ENCODE data around the gene MRRF. TPM values are rescaled to one million over a fixed set of nuclear protein-coding genes. Genes with fewer than 3 reads are reported as not detected.

Gene MRRF
- total RNA-seq, 1 experiment from 2014 or later: 42.3 TPM

DNA sequence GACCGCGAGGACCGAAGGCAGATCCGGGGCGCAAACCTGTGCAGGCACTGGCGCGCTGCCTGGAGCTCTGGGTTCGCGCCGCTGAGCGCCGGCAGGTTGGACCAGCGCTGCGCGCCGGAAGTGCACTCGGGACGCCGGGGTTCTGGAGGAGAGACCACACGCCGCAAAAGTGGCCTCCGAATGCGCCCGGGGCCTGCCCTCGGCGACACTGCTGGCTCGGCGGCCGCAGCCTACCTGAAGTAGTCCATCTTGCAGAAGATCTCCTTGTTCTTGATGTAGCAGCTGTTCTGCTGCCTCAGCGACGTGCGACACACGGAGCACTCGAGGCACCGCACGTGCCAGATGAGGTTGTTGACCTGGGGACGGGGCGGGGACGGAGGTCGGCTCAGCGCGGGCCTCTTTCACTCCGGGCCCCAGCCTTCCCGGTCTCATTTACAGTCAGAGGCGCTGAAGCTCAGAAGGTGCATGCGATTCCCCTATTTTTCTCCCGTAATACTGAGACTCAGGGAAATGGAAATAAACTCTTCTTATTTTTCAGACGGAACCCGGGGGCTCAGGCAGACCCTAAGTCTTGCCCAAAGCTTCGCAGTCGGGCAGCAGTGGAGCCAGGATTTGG is 38.4 kb upstream of the MRRF start (continued):
- TF ChIP-seq, protein P1, sequence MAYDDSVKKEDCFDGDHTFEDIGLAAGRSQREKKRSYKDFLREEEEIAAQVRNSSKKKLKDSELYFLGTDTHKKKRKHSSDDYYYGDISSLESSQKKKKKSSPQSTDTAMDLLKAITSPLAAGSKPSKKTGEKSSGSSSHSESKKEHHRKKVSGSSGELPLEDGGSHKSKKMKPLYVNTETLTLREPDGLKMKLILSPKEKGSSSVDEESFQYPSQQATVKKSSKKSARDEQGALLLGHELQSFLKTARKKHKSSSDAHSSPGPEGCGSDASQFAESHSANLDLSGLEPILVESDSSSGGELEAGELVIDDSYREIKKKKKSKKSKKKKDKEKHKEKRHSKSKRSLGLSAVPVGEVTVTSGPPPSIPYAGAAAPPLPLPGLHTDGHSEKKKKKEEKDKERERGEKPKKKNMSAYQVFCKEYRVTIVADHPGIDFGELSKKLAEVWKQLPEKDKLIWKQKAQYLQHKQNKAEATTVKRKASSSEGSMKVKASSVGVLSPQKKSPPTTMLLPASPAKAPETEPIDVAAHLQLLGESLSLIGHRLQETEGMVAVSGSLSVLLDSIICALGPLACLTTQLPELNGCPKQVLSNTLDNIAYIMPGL (CRISPR knock-in tag; IDR thresholded peaks at IDR 0.05): no peak
- TF ChIP-seq FOXK1 (CRISPR knock-in tag; IDR thresholded peaks at IDR 0.05) (peak; percentile 79), NR1H2 (CRISPR knock-in tag; IDR thresholded peaks at IDR 0.05) (no peak), CBFB (CRISPR knock-in tag; IDR thresholded peaks at IDR 0.05; ENCODE audit: low read depth) (no peak), CREM (CRISPR knock-in tag; IDR thresholded peaks at IDR 0.05) (no peak), GABPB1 (CRISPR knock-in tag; IDR thresholded peaks at IDR 0.05) (no peak), NFE2L1 (CRISPR knock-in tag; IDR thresholded peaks at IDR 0.05) (peak; percentile 74; the same call in 1 of the 2 replicates), ZNF232 (CRISPR knock-in tag; IDR thresholded peaks at IDR 0.05) (peak; percentile 94)
- TF ChIP-seq, protein P2, sequence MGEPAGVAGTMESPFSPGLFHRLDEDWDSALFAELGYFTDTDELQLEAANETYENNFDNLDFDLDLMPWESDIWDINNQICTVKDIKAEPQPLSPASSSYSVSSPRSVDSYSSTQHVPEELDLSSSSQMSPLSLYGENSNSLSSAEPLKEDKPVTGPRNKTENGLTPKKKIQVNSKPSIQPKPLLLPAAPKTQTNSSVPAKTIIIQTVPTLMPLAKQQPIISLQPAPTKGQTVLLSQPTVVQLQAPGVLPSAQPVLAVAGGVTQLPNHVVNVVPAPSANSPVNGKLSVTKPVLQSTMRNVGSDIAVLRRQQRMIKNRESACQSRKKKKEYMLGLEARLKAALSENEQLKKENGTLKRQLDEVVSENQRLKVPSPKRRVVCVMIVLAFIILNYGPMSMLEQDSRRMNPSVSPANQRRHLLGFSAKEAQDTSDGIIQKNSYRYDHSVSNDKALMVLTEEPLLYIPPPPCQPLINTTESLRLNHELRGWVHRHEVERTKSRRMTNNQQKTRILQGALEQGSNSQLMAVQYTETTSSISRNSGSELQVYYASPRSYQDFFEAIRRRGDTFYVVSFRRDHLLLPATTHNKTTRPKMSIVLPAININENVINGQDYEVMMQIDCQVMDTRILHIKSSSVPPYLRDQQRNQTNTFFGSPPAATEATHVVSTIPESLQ (CRISPR knock-in tag; IDR thresholded peaks at IDR 0.05): no peak
- TF ChIP-seq, protein P3, sequence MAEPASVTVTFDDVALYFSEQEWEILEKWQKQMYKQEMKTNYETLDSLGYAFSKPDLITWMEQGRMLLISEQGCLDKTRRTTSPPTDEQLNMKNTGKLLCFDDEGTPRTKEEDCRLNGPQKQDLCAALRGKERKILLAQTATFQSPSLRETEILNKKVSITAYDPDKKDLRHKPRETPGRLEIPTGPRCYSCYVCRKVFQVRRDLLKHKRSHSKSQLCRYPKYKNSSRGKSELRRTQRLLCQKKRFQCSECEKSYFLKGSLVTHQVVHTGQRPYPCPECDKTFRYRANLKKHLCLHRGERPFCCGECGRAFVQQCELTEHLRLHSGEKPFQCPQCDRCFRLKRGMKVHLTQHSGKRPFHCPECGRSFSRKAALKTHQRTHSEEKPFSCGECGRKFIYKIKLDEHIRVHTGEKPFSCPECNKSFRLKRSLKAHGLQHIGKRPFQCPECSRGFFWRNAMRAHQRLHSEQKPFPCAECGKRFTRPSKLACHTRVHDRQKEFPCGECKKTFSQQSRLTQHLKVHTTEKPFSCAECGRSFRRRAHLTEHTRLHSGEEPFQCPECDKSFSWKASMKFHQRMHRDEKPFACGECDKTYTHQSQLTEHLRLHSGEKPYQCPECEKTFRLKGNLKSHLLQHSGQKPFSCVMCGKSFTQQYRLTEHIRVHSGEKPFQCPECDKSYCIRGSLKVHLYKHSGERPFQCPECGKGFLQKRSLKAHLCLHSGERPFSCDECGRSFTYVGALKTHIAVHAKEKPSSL (CRISPR knock-in tag; conservative IDR thresholded peaks at IDR 0.05): no peak
- TF ChIP-seq, protein P4, sequence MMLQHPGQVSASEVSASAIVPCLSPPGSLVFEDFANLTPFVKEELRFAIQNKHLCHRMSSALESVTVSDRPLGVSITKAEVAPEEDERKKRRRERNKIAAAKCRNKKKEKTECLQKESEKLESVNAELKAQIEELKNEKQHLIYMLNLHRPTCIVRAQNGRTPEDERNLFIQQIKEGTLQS (CRISPR knock-in tag; conservative IDR thresholded peaks at IDR 0.05): no peak
- TF ChIP-seq, protein P5, sequence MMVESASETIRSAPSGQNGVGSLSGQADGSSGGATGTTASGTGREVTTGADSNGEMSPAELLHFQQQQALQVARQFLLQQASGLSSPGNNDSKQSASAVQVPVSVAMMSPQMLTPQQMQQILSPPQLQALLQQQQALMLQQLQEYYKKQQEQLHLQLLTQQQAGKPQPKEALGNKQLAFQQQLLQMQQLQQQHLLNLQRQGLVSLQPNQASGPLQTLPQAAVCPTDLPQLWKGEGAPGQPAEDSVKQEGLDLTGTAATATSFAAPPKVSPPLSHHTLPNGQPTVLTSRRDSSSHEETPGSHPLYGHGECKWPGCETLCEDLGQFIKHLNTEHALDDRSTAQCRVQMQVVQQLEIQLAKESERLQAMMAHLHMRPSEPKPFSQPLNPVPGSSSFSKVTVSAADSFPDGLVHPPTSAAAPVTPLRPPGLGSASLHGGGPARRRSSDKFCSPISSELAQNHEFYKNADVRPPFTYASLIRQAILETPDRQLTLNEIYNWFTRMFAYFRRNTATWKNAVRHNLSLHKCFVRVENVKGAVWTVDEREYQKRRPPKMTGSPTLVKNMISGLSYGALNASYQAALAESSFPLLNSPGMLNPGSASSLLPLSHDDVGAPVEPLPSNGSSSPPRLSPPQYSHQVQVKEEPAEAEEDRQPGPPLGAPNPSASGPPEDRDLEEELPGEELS (CRISPR knock-in tag; IDR thresholded peaks at IDR 0.05): peak; percentile 85
- TF ChIP-seq, protein P6, sequence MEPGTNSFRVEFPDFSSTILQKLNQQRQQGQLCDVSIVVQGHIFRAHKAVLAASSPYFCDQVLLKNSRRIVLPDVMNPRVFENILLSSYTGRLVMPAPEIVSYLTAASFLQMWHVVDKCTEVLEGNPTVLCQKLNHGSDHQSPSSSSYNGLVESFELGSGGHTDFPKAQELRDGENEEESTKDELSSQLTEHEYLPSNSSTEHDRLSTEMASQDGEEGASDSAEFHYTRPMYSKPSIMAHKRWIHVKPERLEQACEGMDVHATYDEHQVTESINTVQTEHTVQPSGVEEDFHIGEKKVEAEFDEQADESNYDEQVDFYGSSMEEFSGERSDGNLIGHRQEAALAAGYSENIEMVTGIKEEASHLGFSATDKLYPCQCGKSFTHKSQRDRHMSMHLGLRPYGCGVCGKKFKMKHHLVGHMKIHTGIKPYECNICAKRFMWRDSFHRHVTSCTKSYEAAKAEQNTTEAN (CRISPR knock-in tag; IDR thresholded peaks at IDR 0.05): peak; percentile 59; the same call in 1 of the 2 replicates
- TF ChIP-seq, protein P7, sequence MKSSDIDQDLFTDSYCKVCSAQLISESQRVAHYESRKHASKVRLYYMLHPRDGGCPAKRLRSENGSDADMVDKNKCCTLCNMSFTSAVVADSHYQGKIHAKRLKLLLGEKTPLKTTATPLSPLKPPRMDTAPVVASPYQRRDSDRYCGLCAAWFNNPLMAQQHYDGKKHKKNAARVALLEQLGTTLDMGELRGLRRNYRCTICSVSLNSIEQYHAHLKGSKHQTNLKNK (CRISPR knock-in tag; IDR thresholded peaks at IDR 0.05): no peak
- TF ChIP-seq, protein P8, sequence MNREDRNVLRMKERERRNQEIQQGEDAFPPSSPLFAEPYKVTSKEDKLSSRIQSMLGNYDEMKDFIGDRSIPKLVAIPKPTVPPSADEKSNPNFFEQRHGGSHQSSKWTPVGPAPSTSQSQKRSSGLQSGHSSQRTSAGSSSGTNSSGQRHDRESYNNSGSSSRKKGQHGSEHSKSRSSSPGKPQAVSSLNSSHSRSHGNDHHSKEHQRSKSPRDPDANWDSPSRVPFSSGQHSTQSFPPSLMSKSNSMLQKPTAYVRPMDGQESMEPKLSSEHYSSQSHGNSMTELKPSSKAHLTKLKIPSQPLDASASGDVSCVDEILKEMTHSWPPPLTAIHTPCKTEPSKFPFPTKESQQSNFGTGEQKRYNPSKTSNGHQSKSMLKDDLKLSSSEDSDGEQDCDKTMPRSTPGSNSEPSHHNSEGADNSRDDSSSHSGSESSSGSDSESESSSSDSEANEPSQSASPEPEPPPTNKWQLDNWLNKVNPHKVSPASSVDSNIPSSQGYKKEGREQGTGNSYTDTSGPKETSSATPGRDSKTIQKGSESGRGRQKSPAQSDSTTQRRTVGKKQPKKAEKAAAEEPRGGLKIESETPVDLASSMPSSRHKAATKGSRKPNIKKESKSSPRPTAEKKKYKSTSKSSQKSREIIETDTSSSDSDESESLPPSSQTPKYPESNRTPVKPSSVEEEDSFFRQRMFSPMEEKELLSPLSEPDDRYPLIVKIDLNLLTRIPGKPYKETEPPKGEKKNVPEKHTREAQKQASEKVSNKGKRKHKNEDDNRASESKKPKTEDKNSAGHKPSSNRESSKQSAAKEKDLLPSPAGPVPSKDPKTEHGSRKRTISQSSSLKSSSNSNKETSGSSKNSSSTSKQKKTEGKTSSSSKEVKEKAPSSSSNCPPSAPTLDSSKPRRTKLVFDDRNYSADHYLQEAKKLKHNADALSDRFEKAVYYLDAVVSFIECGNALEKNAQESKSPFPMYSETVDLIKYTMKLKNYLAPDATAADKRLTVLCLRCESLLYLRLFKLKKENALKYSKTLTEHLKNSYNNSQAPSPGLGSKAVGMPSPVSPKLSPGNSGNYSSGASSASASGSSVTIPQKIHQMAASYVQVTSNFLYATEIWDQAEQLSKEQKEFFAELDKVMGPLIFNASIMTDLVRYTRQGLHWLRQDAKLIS (CRISPR knock-in tag; IDR thresholded peaks at IDR 0.05; ENCODE audit: borderline replicate concordance): no peak
- TF ChIP-seq, protein P9, sequence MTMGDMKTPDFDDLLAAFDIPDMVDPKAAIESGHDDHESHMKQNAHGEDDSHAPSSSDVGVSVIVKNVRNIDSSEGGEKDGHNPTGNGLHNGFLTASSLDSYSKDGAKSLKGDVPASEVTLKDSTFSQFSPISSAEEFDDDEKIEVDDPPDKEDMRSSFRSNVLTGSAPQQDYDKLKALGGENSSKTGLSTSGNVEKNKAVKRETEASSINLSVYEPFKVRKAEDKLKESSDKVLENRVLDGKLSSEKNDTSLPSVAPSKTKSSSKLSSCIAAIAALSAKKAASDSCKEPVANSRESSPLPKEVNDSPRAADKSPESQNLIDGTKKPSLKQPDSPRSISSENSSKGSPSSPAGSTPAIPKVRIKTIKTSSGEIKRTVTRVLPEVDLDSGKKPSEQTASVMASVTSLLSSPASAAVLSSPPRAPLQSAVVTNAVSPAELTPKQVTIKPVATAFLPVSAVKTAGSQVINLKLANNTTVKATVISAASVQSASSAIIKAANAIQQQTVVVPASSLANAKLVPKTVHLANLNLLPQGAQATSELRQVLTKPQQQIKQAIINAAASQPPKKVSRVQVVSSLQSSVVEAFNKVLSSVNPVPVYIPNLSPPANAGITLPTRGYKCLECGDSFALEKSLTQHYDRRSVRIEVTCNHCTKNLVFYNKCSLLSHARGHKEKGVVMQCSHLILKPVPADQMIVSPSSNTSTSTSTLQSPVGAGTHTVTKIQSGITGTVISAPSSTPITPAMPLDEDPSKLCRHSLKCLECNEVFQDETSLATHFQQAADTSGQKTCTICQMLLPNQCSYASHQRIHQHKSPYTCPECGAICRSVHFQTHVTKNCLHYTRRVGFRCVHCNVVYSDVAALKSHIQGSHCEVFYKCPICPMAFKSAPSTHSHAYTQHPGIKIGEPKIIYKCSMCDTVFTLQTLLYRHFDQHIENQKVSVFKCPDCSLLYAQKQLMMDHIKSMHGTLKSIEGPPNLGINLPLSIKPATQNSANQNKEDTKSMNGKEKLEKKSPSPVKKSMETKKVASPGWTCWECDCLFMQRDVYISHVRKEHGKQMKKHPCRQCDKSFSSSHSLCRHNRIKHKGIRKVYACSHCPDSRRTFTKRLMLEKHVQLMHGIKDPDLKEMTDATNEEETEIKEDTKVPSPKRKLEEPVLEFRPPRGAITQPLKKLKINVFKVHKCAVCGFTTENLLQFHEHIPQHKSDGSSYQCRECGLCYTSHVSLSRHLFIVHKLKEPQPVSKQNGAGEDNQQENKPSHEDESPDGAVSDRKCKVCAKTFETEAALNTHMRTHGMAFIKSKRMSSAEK (CRISPR knock-in tag; IDR thresholded peaks at IDR 0.05; ENCODE audit: borderline replicate concordance): no peak
